CD8-positive, alpha-beta memory T cell (primary cell): ENCODE results near the gene LYAR. TPM values are rescaled to one million over a fixed set of nuclear protein-coding genes. Genes with fewer than 3 reads are reported as not detected.

ENCODE experiments used
- CTCF ChIA-PET: fragments of 350-600 bp; sonication (Branson Sonifier 250); formaldehyde crosslinking; loops from one replicate; lab custom pipeline; 2021; ENCODE audit warnings: antibody characterized with exemption; lab: Charles Lee
- POLR2A ChIA-PET: fragments of 350-600 bp; sonication (Branson Sonifier 250); formaldehyde crosslinking; loops from one replicate; lab custom pipeline; 2021; ENCODE audit warnings: antibody characterized with exemption; lab: Charles Lee
- DNase-seq, 5 donors: peaks; one replicate each; pipeline versions ENCODE4 v3.0.0 to v3.0.0-alpha.2; 2020 to 2022; ENCODE audit warnings: mixed read lengths in 1 of 5
- H3K27ac ChIP-seq: one replicate; pipeline ENCODE4 v1.7.0; 2013; ENCODE audit warnings: low read depth, mild to moderate bottlenecking, low read length, moderate library complexity
- H3K27me3 ChIP-seq: 2 replicates; pipeline ENCODE4 v1.7.0; 2013; ENCODE audit warnings: low read length, mild to moderate bottlenecking; ENCODE audit not compliant: insufficient read depth, poor library complexity, severe bottlenecking
- H3K36me3 ChIP-seq: 2 replicates; pipeline ENCODE4 v1.7.0; 2013; ENCODE audit warnings: mild to moderate bottlenecking, low read length, moderate library complexity; ENCODE audit not compliant: insufficient read depth
- H3K4me1 ChIP-seq: 2 replicates; pipeline ENCODE4 v1.7.0; 2013; ENCODE audit warnings: mild to moderate bottlenecking, low read length, moderate library complexity; ENCODE audit not compliant: insufficient read depth
- H3K4me3 ChIP-seq: 2 replicates; pipeline ENCODE4 v1.7.0; 2013; ENCODE audit warnings: mild to moderate bottlenecking, low read length
- H3K9me3 ChIP-seq: 2 replicates; pipeline ENCODE4 v1.7.0; 2013; ENCODE audit warnings: mild to moderate bottlenecking, low read length
- H3K27ac Mint-ChIP-seq, 8 donors: one replicate each; pipeline ENCODE4 v1.8.0; 2020 to 2021; ENCODE audit warnings: mixed read lengths in 8 of 8, mild to moderate bottlenecking in 6 of 8, inconsistent platforms in 3 of 8, moderate library complexity in 3 of 8
- H3K27me3 Mint-ChIP-seq, 2 donors: one replicate each; pipeline ENCODE4 v1.8.0; 2020 to 2021; ENCODE audit warnings: mixed read lengths in 2 of 2, mild to moderate bottlenecking in 1 of 2, moderate library complexity in 1 of 2
- H3K36me3 Mint-ChIP-seq, 3 donors: one replicate each; pipeline ENCODE4 v1.8.0; 2020 to 2021; ENCODE audit warnings: mixed read lengths in 3 of 3, inconsistent platforms in 1 of 3, mild to moderate bottlenecking in 1 of 3
- H3K4me1 Mint-ChIP-seq, 3 donors: one replicate each; pipeline ENCODE4 v1.8.0; 2020 to 2021; ENCODE audit warnings: mixed read lengths in 3 of 3, inconsistent platforms in 1 of 3, mild to moderate bottlenecking in 1 of 3
- H3K4me3 Mint-ChIP-seq, 7 donors: one replicate each; pipeline ENCODE4 v1.8.0; 2020 to 2021; ENCODE audit warnings: mixed read lengths in 7 of 7, mild to moderate bottlenecking in 6 of 7, moderate library complexity in 4 of 7, inconsistent platforms in 2 of 7
- H3K9me3 Mint-ChIP-seq, 5 donors: one replicate each; pipeline ENCODE4 v1.8.0; 2020 to 2022; ENCODE audit warnings: mixed read lengths in 5 of 5, mild to moderate bottlenecking in 3 of 5, moderate library complexity in 2 of 5, inconsistent platforms in 1 of 5
- polyA plus RNA-seq: library from polyadenylated mRNA; unstranded; fragments of 300-500 nt; fragmentation: Illumina TruSeq; gene quantifications from one replicate; pipeline ENCODE4 v1.2.3, GENCODE V29; 2021
- total RNA-seq, 2 experiments: library from RNA; stranded (reverse); gene quantifications; one replicate each; pipeline ENCODE4 v1.2.3, GENCODE V29; 2021

The LYAR gene
- total and polyA plus RNA-seq, 3 experiments from 2014 or later, result 95.8 to 187 (median 103) TPM

- Histone ChIP-seq H3K9me3 (no peaks in the 10 kb centered on the region), H3K27me3 (no peaks in the 10 kb centered on the region), H3K36me3 (peaks cover 16% of the 10 kb centered on the region), H3K4me1 (no peaks in the 10 kb centered on the region), H3K4me3 (no peak overlapping the region), H3K27ac (no peak overlapping the region)
- Mint-ChIP-seq H3K4me3 (no peak overlapping the region), H3K27me3 (no peaks in the 10 kb centered on the region), H3K27ac (peak overlapping the region in 3 of 8 donors; percentile 51 to 77 (median 55)), H3K4me1 (no peaks in the 10 kb centered on the region), H3K36me3 (peaks cover 5 to 55% (median 12%) of the 10 kb centered on the region in 3 donors), H3K9me3 (no peaks in the 10 kb centered on the region)
- no peak for DNase-seq
- ChIA-PET CTCF (interaction anchor here (1.1 kb wide), 1 partner anchor 18 kb away, joined by 3 read pairs; no protein-coding TSS in a partner anchor), POLR2A (no interaction called here)
These were observed 32.2 kb upstream of the LYAR start for GRCh38 chr4:4321951-4322688.

GRCh38 chr4:4320951-4321714 is 31.2 kb upstream of the LYAR start:
- H3K27ac Mint-ChIP-seq, result peak overlapping the region in 1 of 8 donors; percentile 59
- CTCF ChIA-PET, result interaction anchor here (1.0 kb wide), 1 partner anchor 61 kb away, joined by 3 read pairs; no protein-coding TSS in a partner anchor
- no peak overlapping the region for H3K4me3 Mint-ChIP-seq
- H3K4me1 Mint-ChIP-seq, result no peaks in the 10 kb centered on the region
- Histone ChIP-seq H3K27ac (no peak overlapping the region), H3K9me3 (no peaks in the 10 kb centered on the region), H3K4me1 (no peaks in the 10 kb centered on the region), H3K4me3 (no peak overlapping the region), H3K27me3 (no peaks in the 10 kb centered on the region), H3K36me3 (peaks cover 21% of the 10 kb centered on the region)
- POLR2A ChIA-PET, result no interaction called here
- no peaks in the 10 kb centered on the region for H3K27me3 Mint-ChIP-seq
- DNase-seq, result no peak
- H3K9me3 Mint-ChIP-seq, result no peaks in the 10 kb centered on the region
- peaks cover 5 to 65% (median 13%) of the 10 kb centered on the region in 3 donors for H3K36me3 Mint-ChIP-seq

- no peak overlapping the region for H3K4me3 Mint-ChIP-seq
- H3K27me3 Mint-ChIP-seq, result no peaks in the 10 kb centered on the region
- CTCF ChIA-PET, result interaction anchor here (1.0 kb wide), 1 partner anchor 60 kb away, joined by 3 read pairs; no protein-coding TSS in a partner anchor
- Histone ChIP-seq H3K36me3 (peaks cover 27% of the 10 kb centered on the region), H3K4me3 (no peak overlapping the region), H3K9me3 (no peaks in the 10 kb centered on the region), H3K4me1 (no peaks in the 10 kb centered on the region), H3K27me3 (no peaks in the 10 kb centered on the region), H3K27ac (no peak overlapping the region)
- POLR2A ChIA-PET, result no interaction called here
- peaks cover 5 to 71% (median 16%) of the 10 kb centered on the region in 3 donors for H3K36me3 Mint-ChIP-seq
- no peaks in the 10 kb centered on the region for H3K4me1 Mint-ChIP-seq
- H3K9me3 Mint-ChIP-seq, result no peaks in the 10 kb centered on the region
- no peak overlapping the region for H3K27ac Mint-ChIP-seq
- DNase-seq, result no peak
These were observed 30.6 kb upstream of the LYAR start for GRCh38 chr4:4320528-4320927.

- Histone ChIP-seq H3K4me1 (no peaks in the 10 kb centered on the region), H3K36me3 (peaks cover 33% of the 10 kb centered on the region), H3K4me3 (no peak overlapping the region), H3K9me3 (no peaks in the 10 kb centered on the region), H3K27me3 (no peaks in the 10 kb centered on the region), H3K27ac (no peak overlapping the region)
- ChIA-PET CTCF (interaction anchor here (1.3 to 2.6 kb wide), 4 partner anchors 10 to 95 kb away, joined by 3 to 8 read pairs (median 3); partner anchors contain the start of gene TMEM128), POLR2A (no interaction called here)
- Mint-ChIP-seq H3K4me3 (no peak overlapping the region), H3K4me1 (no peaks in the 10 kb centered on the region), H3K9me3 (no peaks in the 10 kb centered on the region), H3K27ac (peak overlapping the region in 4 of 8 donors; percentile 11 to 91 (median 66)), H3K36me3 (peaks cover 3 to 87% (median 17%) of the 10 kb centered on the region in 3 donors), H3K27me3 (no peaks in the 10 kb centered on the region)
- DNase-seq, result no peak
These were observed 27.7 kb upstream of the LYAR start for GRCh38 chr4:4317496-4318232.

GRCh38 chr4:4316150-4316495 is 26.2 kb upstream of the LYAR start:
- H3K4me3 Mint-ChIP-seq, result no peak overlapping the region
- no peaks in the 10 kb centered on the region for H3K4me1 ChIP-seq
- no peak for DNase-seq
- H3K27ac ChIP-seq, result no peak overlapping the region
- no peaks in the 10 kb centered on the region for H3K4me1 Mint-ChIP-seq
- no peaks in the 10 kb centered on the region for H3K27me3 Mint-ChIP-seq
- H3K9me3 Mint-ChIP-seq, result no peaks in the 10 kb centered on the region
- H3K4me3 ChIP-seq, result no peak overlapping the region
- POLR2A ChIA-PET, result no interaction called here
- peaks cover 23% of the 10 kb centered on the region for H3K36me3 ChIP-seq
- H3K27ac Mint-ChIP-seq, result peak overlapping the region in 3 of 8 donors; percentile 6 to 18 (median 12)
- CTCF ChIA-PET, result interaction anchor here (1.5 kb wide), 1 partner anchor 68 kb away, joined by 3 read pairs; the partner anchor contains the start of gene TMEM128
- no peaks in the 10 kb centered on the region for H3K9me3 ChIP-seq
- peaks cover 0 to 85% (median 16%) of the 10 kb centered on the region in 3 donors for H3K36me3 Mint-ChIP-seq
- no peaks in the 10 kb centered on the region for H3K27me3 ChIP-seq

GRCh38 chr4:4315461-4316149 is 25.7 kb upstream of the LYAR start:
- Histone ChIP-seq H3K4me3 (no peak overlapping the region), H3K27ac (no peak overlapping the region), H3K4me1 (no peaks in the 10 kb centered on the region), H3K36me3 (peaks cover 18% of the 10 kb centered on the region), H3K27me3 (no peaks in the 10 kb centered on the region), H3K9me3 (no peaks in the 10 kb centered on the region)
- ChIA-PET POLR2A (no interaction called here), CTCF (no interaction called here)
- Mint-ChIP-seq H3K27me3 (no peaks in the 10 kb centered on the region), H3K4me1 (no peaks in the 10 kb centered on the region), H3K9me3 (no peaks in the 10 kb centered on the region), H3K27ac (peak overlapping the region in 4 of 8 donors; percentile 6 to 31 (median 15)), H3K36me3 (peaks cover 0 to 80% (median 16%) of the 10 kb centered on the region in 3 donors), H3K4me3 (no peak overlapping the region)
- no peak for DNase-seq

- Histone ChIP-seq H3K4me1 (no peaks in the 10 kb centered on the region), H3K9me3 (no peaks in the 10 kb centered on the region), H3K36me3 (peaks cover 21% of the 10 kb centered on the region), H3K27me3 (no peaks in the 10 kb centered on the region), H3K27ac (no peak overlapping the region), H3K4me3 (no peak overlapping the region)
- H3K27me3 Mint-ChIP-seq, result no peaks in the 10 kb centered on the region
- POLR2A ChIA-PET, result no interaction called here
- CTCF ChIA-PET, result interaction anchor here (2.3 kb wide), 1 partner anchor 51 kb away, joined by 5 read pairs; no protein-coding TSS in a partner anchor
- peaks cover 0 to 75% (median 23%) of the 10 kb centered on the region in 3 donors for H3K36me3 Mint-ChIP-seq
- no peak overlapping the region for H3K27ac Mint-ChIP-seq
- peaks cover 7 to 13% (median 10%) of the 10 kb centered on the region in 3 donors for H3K4me1 Mint-ChIP-seq
- no peaks in the 10 kb centered on the region for H3K9me3 Mint-ChIP-seq
- DNase-seq, result no peak
- no peak overlapping the region for H3K4me3 Mint-ChIP-seq
These were observed 21.2 kb upstream of the LYAR start for GRCh38 chr4:4311193-4311592.
